H7 (cell line): ENCODE measurements around the gene ARMC5. TPM values are rescaled to one million over a fixed set of nuclear protein-coding genes. Genes with fewer than 3 reads are reported as not detected.
"Not testable (repeated sequence)": the region's sequence is repeated elsewhere in the genome, so short reads cannot be mapped to it uniquely, and the experiment has no call there.

Source experiments
- DNase-seq: peaks from one replicate; pipeline ENCODE4 v3.0.0; 2012
- H3K27me3 ChIP-seq: 2 replicates; pipeline ENCODE4 v1.6.0; 2011; ENCODE audit warnings: mild to moderate bottlenecking, low read length; ENCODE audit not compliant: control insufficient read depth, insufficient read depth
- H3K36me3 ChIP-seq: replicated peaks from 2 replicates; pipeline ENCODE4 v1.5.1; 2011; ENCODE audit warnings: low read length; ENCODE audit not compliant: control insufficient read depth, insufficient read depth
- H3K4me3 ChIP-seq: 2 replicates; pipeline ENCODE4 v1.5.1; 2011; ENCODE audit warnings: low read depth, mild to moderate bottlenecking, control low read depth, low read length, moderate library complexity; ENCODE audit not compliant: insufficient read depth
- total RNA-seq: library from RNA; depleted of rRNA; stranded (reverse); fragments of >200 nt; shearing (Covaris generic); gene quantifications from 2 replicates; pipeline ENCODE4 v1.2.3, GENCODE V29; 2014; rRNA removed

ARMC5 gene, protein sequence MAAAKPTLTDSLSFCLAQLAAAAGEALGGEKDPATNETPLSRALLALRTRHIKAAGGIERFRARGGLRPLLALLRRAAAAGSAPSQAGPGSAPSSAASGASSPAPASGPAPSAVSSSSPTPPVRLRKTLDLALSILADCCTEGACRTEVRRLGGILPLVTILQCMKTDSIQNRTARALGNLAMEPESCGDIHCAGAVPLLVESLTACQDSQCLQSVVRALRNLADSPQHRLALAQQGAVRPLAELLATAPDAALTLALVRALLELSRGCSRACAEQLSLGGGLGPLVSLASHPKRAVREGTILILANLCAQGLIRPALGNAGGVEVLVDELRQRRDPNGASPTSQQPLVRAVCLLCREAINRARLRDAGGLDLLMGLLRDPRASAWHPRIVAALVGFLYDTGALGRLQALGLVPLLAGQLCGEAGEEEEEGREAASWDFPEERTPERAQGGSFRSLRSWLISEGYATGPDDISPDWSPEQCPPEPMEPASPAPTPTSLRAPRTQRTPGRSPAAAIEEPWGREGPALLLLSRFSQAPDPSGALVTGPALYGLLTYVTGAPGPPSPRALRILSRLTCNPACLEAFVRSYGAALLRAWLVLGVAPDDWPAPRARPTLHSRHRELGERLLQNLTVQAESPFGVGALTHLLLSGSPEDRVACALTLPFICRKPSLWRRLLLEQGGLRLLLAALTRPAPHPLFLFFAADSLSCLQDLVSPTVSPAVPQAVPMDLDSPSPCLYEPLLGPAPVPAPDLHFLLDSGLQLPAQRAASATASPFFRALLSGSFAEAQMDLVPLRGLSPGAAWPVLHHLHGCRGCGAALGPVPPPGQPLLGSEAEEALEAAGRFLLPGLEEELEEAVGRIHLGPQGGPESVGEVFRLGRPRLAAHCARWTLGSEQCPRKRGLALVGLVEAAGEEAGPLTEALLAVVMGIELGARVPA
- total RNA-seq = 8.0 and 11.6 TPM in 2 replicates

GRCh38 chr16:31458844-31459686, at the start of gene ARMC5:
Gene ARMC5, plus strand, starts transcription at chr16:31459501. Its CDS starts 24 bp downstream, at chr16:31459525.
- Histone ChIP-seq H3K27me3 (no peaks in the 10 kb centered on the region), H3K4me3 (peak within 1 kb of the TSS; percentile 83), H3K36me3 (no peaks in the 10 kb centered on the region)
- peak; percentile 93 for DNase-seq

DNA sequence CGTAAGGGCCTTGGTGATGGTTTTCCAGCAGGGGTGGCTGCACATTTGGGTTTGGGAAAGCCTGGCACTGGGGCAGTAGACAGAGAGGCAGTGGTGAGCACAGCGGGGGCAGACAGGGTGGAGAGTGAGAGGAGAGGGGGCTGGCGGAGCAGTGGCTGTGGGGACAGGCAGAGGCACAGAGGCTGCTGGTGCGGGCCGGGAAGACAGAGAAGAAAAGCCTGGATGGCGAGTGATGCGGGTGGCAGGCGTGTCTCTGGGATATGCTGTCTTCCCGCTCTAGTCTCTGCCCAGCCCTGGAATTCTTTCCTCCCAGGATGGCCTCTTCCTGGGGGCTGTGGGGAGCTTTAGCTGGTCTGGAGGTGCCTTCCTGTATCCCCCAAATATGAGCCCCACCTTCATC, 49.2 kb upstream of the ARMC5 start:
- H3K4me3 ChIP-seq = no peak overlapping the region

GRCh38 chr16:31411024-31411844, 48.1 kb upstream of the ARMC5 start:
- no peaks in the 10 kb centered on the region for H3K27me3 ChIP-seq
- no peaks in the 10 kb centered on the region for H3K36me3 ChIP-seq
- no peak for DNase-seq
- no peak overlapping the region for H3K4me3 ChIP-seq

More for the DNA sequence above, 49.2 kb upstream of the ARMC5 start:
- peak; percentile 49 for DNase-seq
- Histone ChIP-seq H3K36me3 (no peaks in the 10 kb centered on the region), H3K27me3 (no peaks in the 10 kb centered on the region)

GRCh38 chr16:31412750-31413149, 46.6 kb upstream of the ARMC5 start:
- no peaks in the 10 kb centered on the region for H3K27me3 ChIP-seq
- no peak for DNase-seq
- no peak overlapping the region for H3K4me3 ChIP-seq
- no peaks in the 10 kb centered on the region for H3K36me3 ChIP-seq

DNA sequence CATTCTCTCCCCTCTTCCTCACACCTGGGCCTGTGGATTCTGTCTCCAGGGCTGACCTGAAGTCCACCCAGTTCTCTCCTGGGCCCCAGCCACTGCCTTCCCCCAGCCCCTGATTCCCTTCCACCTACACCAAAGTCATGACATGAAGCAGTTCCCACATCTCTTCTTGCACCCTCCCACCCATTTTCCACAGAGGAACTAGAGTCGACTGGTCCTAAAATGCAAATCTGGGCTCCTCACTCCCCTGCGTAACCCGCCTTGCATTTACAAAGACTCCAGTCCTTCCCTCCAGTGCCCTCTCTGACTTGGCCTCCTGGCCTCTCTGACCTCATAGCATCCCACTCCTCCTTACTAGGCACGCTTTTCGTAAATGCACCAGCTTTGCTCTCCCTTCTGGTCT, 45.9 kb upstream of the ARMC5 start:
- Histone ChIP-seq H3K27me3 (no peaks in the 10 kb centered on the region), H3K4me3 (no peak overlapping the region), H3K36me3 (no peaks in the 10 kb centered on the region)
- DNase-seq = no peak

DNA sequence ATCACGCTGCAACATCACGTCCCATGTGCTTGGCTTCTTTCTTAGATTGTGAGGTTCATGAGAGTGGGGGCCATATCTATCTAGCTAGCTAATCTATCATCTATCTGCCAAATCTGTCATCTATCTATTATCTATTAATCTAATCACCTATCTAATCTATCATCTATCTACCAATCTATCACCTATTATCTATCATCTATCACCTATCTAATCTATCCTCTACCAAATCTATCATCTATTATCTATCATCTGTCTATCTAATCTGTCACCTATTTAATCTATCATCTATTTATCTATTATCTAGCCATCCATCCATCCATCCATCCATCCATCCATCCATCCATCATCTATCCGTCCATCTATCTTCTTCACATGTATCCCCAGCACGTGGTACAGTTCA, 45.4 kb upstream of the ARMC5 start:
- no peak overlapping the region for H3K4me3 ChIP-seq
- no peak for DNase-seq
- no peaks in the 10 kb centered on the region for H3K36me3 ChIP-seq
- H3K27me3 ChIP-seq = no peaks in the 10 kb centered on the region

- DNase-seq = no peak
- no peak overlapping the region for H3K4me3 ChIP-seq
- no peaks in the 10 kb centered on the region for H3K36me3 ChIP-seq
- H3K27me3 ChIP-seq = no peaks in the 10 kb centered on the region
Measured at GRCh38 chr16:31414706-31415105, 44.6 kb upstream of the ARMC5 start.

DNA sequence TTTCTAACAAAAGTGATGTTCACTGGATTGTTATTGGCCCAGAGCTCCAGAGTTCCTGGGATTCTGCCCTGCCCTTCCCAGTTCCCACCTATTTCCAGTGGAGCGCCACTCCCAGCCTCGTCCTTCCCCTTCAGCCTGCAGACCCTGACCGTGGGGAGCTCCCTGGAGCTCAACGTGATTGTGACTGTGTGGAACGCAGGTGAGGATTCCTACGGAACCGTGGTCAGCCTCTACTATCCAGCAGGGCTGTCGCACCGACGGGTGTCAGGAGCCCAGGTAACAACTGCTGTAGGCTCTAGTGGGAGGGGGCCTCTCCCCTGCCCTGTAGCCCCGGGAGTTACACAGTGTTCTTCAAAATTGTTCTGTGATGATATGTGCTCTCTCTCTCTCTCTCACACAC, 42.9 kb upstream of the ARMC5 start:
- no peaks in the 10 kb centered on the region for H3K27me3 ChIP-seq
- no peak overlapping the region for H3K4me3 ChIP-seq
- no peak for DNase-seq
- no peaks in the 10 kb centered on the region for H3K36me3 ChIP-seq

DNA sequence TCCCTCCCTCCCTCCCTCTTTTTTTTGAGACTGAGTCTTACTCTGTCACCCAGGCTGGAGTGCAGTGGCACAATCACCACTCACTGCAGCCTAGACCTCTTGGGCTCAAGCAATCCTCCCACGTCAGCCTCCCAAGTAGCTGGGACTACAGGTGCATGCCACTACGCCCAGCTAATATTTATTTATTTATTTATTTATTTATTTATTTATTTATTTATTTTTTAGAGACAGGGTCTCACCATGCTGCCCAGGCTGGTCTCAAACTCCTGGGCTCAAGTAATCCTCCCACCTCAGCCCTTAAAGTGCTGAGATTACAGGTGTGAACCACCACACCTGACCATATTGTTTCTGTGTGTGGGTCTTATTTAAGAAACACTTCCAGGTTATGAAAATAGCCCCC, 42.3 kb upstream of the ARMC5 start:
- not testable (repeated sequence) for H3K27me3 ChIP-seq, H3K36me3 ChIP-seq, DNase-seq, H3K4me3 ChIP-seq

DNA sequence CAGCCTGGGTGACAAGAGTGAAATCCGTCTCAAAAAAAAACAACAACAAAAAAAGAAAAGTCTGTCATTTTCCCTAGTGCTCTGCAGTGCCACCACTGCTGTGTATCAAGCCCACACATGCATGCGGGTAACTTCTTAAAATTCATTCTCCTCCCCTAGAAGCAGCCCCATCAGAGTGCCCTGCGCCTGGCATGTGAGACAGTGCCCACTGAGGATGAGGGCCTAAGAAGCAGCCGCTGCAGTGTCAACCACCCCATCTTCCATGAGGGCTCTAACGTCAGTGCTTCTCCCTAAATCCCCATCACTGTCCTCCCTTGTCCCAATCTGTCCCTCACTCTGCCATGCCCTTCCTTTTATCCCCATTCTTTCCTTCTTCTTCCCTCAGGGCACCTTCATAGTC, 41.4 kb upstream of the ARMC5 start:
- H3K27me3 ChIP-seq = no peaks in the 10 kb centered on the region
- H3K36me3 ChIP-seq = no peaks in the 10 kb centered on the region
- DNase-seq = no peak
- H3K4me3 ChIP-seq = no peak overlapping the region

DNA sequence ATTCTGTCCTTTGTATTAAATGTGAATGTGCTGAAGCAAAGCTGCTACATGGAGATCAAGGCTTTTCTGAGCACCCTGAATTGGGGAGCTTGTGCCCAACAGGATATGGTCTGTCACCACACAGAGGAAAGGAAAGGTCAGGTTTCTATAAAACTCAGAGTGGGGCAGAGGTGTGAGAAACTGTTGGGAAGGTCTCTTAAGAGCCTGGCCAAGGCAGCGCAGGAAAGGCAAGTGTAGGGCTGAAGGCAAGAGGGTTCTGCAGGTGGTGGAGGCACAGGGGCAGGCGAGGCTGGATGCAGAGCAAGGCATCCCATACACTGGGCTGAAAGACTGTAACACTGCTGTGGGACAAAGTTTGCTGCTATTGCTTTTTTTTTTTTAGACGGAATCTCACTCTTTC, 39.3 kb upstream of the ARMC5 start:
- Histone ChIP-seq H3K36me3 (no peaks in the 10 kb centered on the region), H3K4me3 (no peak overlapping the region), H3K27me3 (no peaks in the 10 kb centered on the region)
- DNase-seq = no peak

DNA sequence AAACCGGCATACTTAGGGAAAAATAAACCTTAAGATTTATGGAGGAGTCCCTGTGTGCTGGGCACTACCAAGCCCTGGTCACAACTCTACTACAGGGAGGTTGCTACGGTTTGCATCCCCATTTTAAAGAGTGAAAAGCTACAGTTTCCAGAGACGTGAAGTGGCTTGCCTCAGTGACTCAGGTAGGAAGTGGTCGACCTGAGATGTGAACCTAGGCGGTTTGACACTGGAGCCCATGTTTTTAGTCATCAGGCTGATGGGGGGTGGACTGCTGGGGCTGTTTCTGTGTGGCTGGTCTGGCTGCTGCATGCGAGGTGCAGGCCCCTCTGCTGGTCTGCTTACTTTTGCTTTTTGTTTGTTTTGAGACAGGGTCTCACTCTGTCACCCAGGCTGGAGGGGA, 37.7 kb upstream of the ARMC5 start:
- Histone ChIP-seq H3K36me3 (no peaks in the 10 kb centered on the region), H3K4me3 (no peak overlapping the region), H3K27me3 (no peaks in the 10 kb centered on the region)
- DNase-seq = no peak

GRCh38 chr16:31423241-31423640, 36.1 kb upstream of the ARMC5 start:
- peaks cover 9% of the 10 kb centered on the region for H3K27me3 ChIP-seq
- no peaks in the 10 kb centered on the region for H3K36me3 ChIP-seq
- no peak overlapping the region for H3K4me3 ChIP-seq
- DNase-seq = no peak
